ENCODE data around the gene SUFU. TPM values are rescaled to one million over a fixed set of nuclear protein-coding genes. Genes with fewer than 3 reads are reported as not detected.

Gene SUFU
- total and polyA plus RNA-seq, 2 experiments from 2014 or later: 2.8 to 5.6 TPM

- TF ChIP-seq ZNF114 (CRISPR knock-in tag; IDR thresholded peaks at IDR 0.05) (no peak), STAT1 (IDR thresholded peaks at IDR 0.05; ENCODE audit: unreplicated experiment) (no peak), JUNB (IDR thresholded peaks at IDR 0.05; ENCODE audit: unreplicated experiment) (no peak), ZNF331 (CRISPR knock-in tag; IDR thresholded peaks at IDR 0.05; ENCODE audit: low read depth) (no peak), EZH2phosphoT487 (IDR thresholded peaks at IDR 0.05; ENCODE audit: unreplicated experiment) (no peak), EZH2 (IDR thresholded peaks at IDR 0.05; ENCODE audit: low read depth, unreplicated experiment) (no peak), ETS1 (IDR thresholded peaks at IDR 0.05) (no peak), POLR2AphosphoS5 (IDR thresholded peaks at IDR 0.05; ENCODE audit: low read depth) (no peak), CREB1 (CRISPR knock-in tag; IDR thresholded peaks at IDR 0.05; ENCODE audit: low read depth) (no peak), NANOG (IDR thresholded peaks at IDR 0.05; ENCODE audit: borderline replicate concordance) (no peak)
- TF ChIP-seq, protein P1, sequence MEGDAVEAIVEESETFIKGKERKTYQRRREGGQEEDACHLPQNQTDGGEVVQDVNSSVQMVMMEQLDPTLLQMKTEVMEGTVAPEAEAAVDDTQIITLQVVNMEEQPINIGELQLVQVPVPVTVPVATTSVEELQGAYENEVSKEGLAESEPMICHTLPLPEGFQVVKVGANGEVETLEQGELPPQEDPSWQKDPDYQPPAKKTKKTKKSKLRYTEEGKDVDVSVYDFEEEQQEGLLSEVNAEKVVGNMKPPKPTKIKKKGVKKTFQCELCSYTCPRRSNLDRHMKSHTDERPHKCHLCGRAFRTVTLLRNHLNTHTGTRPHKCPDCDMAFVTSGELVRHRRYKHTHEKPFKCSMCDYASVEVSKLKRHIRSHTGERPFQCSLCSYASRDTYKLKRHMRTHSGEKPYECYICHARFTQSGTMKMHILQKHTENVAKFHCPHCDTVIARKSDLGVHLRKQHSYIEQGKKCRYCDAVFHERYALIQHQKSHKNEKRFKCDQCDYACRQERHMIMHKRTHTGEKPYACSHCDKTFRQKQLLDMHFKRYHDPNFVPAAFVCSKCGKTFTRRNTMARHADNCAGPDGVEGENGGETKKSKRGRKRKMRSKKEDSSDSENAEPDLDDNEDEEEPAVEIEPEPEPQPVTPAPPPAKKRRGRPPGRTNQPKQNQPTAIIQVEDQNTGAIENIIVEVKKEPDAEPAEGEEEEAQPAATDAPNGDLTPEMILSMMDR (conservative IDR thresholded peaks at IDR 0.05; ENCODE audit: low read depth in 2 of 2): no peak
- TF ChIP-seq, protein P2, sequence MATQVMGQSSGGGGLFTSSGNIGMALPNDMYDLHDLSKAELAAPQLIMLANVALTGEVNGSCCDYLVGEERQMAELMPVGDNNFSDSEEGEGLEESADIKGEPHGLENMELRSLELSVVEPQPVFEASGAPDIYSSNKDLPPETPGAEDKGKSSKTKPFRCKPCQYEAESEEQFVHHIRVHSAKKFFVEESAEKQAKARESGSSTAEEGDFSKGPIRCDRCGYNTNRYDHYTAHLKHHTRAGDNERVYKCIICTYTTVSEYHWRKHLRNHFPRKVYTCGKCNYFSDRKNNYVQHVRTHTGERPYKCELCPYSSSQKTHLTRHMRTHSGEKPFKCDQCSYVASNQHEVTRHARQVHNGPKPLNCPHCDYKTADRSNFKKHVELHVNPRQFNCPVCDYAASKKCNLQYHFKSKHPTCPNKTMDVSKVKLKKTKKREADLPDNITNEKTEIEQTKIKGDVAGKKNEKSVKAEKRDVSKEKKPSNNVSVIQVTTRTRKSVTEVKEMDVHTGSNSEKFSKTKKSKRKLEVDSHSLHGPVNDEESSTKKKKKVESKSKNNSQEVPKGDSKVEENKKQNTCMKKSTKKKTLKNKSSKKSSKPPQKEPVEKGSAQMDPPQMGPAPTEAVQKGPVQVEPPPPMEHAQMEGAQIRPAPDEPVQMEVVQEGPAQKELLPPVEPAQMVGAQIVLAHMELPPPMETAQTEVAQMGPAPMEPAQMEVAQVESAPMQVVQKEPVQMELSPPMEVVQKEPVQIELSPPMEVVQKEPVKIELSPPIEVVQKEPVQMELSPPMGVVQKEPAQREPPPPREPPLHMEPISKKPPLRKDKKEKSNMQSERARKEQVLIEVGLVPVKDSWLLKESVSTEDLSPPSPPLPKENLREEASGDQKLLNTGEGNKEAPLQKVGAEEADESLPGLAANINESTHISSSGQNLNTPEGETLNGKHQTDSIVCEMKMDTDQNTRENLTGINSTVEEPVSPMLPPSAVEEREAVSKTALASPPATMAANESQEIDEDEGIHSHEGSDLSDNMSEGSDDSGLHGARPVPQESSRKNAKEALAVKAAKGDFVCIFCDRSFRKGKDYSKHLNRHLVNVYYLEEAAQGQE (IDR thresholded peaks at IDR 0.05; ENCODE audit: unreplicated experiment): no peak
- TF ChIP-seq, protein P3, sequence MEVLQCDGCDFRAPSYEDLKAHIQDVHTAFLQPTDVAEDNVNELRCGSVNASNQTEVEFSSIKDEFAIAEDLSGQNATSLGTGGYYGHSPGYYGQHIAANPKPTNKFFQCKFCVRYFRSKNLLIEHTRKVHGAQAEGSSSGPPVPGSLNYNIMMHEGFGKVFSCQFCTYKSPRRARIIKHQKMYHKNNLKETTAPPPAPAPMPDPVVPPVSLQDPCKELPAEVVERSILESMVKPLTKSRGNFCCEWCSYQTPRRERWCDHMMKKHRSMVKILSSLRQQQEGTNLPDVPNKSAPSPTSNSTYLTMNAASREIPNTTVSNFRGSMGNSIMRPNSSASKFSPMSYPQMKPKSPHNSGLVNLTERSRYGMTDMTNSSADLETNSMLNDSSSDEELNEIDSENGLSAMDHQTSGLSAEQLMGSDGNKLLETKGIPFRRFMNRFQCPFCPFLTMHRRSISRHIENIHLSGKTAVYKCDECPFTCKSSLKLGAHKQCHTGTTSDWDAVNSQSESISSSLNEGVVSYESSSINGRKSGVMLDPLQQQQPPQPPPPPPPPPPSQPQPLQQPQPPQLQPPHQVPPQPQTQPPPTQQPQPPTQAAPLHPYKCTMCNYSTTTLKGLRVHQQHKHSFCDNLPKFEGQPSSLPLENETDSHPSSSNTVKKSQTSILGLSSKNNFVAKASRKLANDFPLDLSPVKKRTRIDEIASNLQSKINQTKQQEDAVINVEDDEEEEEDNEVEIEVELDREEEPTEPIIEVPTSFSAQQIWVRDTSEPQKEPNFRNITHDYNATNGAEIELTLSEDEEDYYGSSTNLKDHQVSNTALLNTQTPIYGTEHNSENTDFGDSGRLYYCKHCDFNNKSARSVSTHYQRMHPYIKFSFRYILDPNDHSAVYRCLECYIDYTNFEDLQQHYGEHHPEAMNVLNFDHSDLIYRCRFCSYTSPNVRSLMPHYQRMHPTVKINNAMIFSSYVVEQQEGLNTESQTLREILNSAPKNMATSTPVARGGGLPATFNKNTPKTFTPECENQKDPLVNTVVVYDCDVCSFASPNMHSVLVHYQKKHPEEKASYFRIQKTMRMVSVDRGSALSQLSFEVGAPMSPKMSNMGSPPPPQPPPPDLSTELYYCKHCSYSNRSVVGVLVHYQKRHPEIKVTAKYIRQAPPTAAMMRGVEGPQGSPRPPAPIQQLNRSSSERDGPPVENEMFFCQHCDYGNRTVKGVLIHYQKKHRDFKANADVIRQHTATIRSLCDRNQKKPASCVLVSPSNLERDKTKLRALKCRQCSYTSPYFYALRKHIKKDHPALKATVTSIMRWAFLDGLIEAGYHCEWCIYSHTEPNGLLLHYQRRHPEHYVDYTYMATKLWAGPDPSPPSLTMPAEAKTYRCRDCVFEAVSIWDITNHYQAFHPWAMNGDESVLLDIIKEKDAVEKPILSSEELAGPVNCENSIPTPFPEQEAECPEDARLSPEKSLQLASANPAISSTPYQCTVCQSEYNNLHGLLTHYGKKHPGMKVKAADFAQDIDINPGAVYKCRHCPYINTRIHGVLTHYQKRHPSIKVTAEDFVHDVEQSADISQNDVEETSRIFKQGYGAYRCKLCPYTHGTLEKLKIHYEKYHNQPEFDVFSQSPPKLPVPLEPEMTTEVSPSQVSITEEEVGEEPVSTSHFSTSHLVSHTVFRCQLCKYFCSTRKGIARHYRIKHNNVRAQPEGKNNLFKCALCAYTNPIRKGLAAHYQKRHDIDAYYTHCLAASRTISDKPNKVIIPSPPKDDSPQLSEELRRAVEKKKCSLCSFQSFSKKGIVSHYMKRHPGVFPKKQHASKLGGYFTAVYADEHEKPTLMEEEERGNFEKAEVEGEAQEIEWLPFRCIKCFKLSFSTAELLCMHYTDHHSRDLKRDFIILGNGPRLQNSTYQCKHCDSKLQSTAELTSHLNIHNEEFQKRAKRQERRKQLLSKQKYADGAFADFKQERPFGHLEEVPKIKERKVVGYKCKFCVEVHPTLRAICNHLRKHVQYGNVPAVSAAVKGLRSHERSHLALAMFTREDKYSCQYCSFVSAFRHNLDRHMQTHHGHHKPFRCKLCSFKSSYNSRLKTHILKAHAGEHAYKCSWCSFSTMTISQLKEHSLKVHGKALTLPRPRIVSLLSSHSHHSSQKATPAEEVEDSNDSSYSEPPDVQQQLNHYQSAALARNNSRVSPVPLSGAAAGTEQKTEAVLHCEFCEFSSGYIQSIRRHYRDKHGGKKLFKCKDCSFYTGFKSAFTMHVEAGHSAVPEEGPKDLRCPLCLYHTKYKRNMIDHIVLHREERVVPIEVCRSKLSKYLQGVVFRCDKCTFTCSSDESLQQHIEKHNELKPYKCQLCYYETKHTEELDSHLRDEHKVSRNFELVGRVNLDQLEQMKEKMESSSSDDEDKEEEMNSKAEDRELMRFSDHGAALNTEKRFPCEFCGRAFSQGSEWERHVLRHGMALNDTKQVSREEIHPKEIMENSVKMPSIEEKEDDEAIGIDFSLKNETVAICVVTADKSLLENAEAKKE (CRISPR knock-in tag; IDR thresholded peaks at IDR 0.05): no peak
- Mint-ChIP-seq H3K4me3 (peak overlapping the region; percentile 3; the same call in 1 of the 3 replicates), H3K9me3 (no peaks in the 10 kb centered on the region), H3K4me1 (peaks cover 89% of the 10 kb centered on the region), H3K27me3 (ENCODE audit: insufficient read depth, low read depth, poor library complexity) (peaks cover 26% of the 10 kb centered on the region), H3K36me3 (ENCODE audit: low read depth) (no peaks in the 10 kb centered on the region), H3K27ac (peak overlapping the region; percentile 84; the same call in 1 of the 2 replicates)
- no peaks in the 10 kb centered on the region for H3K79me2 ChIP-seq (replicated peaks; ENCODE audit: insufficient read depth)
- H3K4me2 ChIP-seq: 0 out of 2 replicates have a peak overlapping the region, but pooled peaks have one; percentile 27
- ATAC-seq (no peak), DNase-seq (ENCODE audit: low spot score) (no peak)
- H4K20me1 ChIP-seq (replicated peaks; ENCODE audit: insufficient read depth): no peaks in the 10 kb centered on the region
- no peak overlapping the region for H3K4me3 ChIP-seq
- peaks cover 10% of the 10 kb centered on the region for H3F3A ChIP-seq (replicated peaks; ENCODE audit: low read depth)
- peak overlapping the region; percentile 84 for H3K27ac ChIP-seq (ENCODE audit: low read depth)
- H2AFZ ChIP-seq: no peak overlapping the region
- H3K4me1 ChIP-seq (ENCODE audit: insufficient read depth): peaks cover 63% of the 10 kb centered on the region
- no peaks in the 10 kb centered on the region for H3K27me3 ChIP-seq (ENCODE audit: insufficient read depth)
- H3K36me3 ChIP-seq (ENCODE audit: insufficient read depth): no peaks in the 10 kb centered on the region
- H3K9me2 ChIP-seq (ENCODE audit: insufficient read depth): no peaks in the 10 kb centered on the region
Measured at GRCh38 chr10:102630663-102631062, 126.9 kb downstream of the SUFU start.
